K562 (cell line): Measurements from ENCODE around the gene SLC35D2. TPM values are rescaled to one million over a fixed set of nuclear protein-coding genes. Genes with fewer than 3 reads are reported as not detected.
"Not testable (repeated sequence)": the region's sequence is repeated elsewhere in the genome, so short reads cannot be mapped to it uniquely, and the experiment has no call there.

Source experiments
- ATAC-seq: fragments of 200-7000 bp; cut with Tn5 transposase; 3 replicates; pipeline ENCODE4 v1.9.1; 2020; ENCODE audit warnings: moderate library complexity
- BruUV-seq: library from RNA; stranded (reverse); fragments of 400-500 nt; replicated peaks from 2 replicates; lab custom pipeline; 2021; lab: Mats Ljungman, UMichigan
- CTCF ChIA-PET: fragments of 300-600 bp; formaldehyde crosslinking; extraction: SDS; loops from one replicate; lab custom pipeline; 2021; ENCODE audit warnings: low intra/inter-chr PET ratio; lab: Yijun Ruan, JAX
- POLR2A ChIA-PET: fragments of 300-600, 350-650 bp; sonication (Branson Sonifier 250); formaldehyde crosslinking; extraction: SDS; loops from one replicate; lab custom pipeline; 2021; ENCODE audit warnings: antibody characterized with exemption, inconsistent platforms; lab: Yijun Ruan, JAX
- DNase-seq, 4 experiments: peaks; one replicate each; pipeline versions ENCODE4 v3.0.0 to v3.0.0-alpha.2; 2011 to 2018; ENCODE audit warnings: low spot score in 3 of 4, mixed read lengths in 3 of 4; ENCODE audit errors: extremely low read depth in 1 of 4
- FAIRE-seq: peaks from 2 replicates; lab custom pipeline; 2011; peaks lifted over from hg19 to GRCh38; lab: Jason Lieb, UNC
- H2AFZ ChIP-seq: 2 replicates; pipeline ENCODE4 v1.6.0; 2011; ENCODE audit warnings: low read depth, low read length, control low read depth, inconsistent platforms
- H3K27ac ChIP-seq: fragments of 200-600 bp; 3 replicates; pipeline ENCODE4 v1.8.0; 2011; ENCODE audit warnings: low read depth, mild to moderate bottlenecking, control low read depth, inconsistent platforms, low read length, moderate library complexity, mixed read lengths; ENCODE audit errors: extremely low read depth
- H3K27me3 ChIP-seq, 2 experiments: fragments of 300-600 bp in 1 of 2; 2 replicates in 1 of 2; 3 replicates in 1 of 2; pipeline versions ENCODE4 v1.6.0 to v1.8.0; 2011; ENCODE audit warnings: inconsistent platforms in 2 of 2, low read length in 2 of 2, mild to moderate bottlenecking in 1 of 2, mixed read lengths in 1 of 2, moderate library complexity in 1 of 2; ENCODE audit not compliant: control insufficient read depth in 2 of 2, insufficient read depth in 2 of 2
- H3K36me3 ChIP-seq: fragments of 300-600 bp; 3 replicates; pipeline ENCODE4 v1.8.0; 2011; ENCODE audit warnings: mild to moderate bottlenecking, low read length, inconsistent platforms; ENCODE audit not compliant: control insufficient read depth, insufficient read depth
- H3K4me1 ChIP-seq, 2 experiments: fragments of 200-600 bp in 1 of 2; replicated peaks in 1 of 2; 2 replicates in 1 of 2; 3 replicates in 1 of 2; pipeline versions ENCODE4 v1.5.1 to v1.8.0; 2011; ENCODE audit warnings: inconsistent platforms in 2 of 2, low read length in 2 of 2, mild to moderate bottlenecking in 1 of 2, mixed read lengths in 1 of 2, moderate library complexity in 1 of 2; ENCODE audit not compliant: control insufficient read depth in 2 of 2, insufficient read depth in 2 of 2
- H3K4me2 ChIP-seq: 2 replicates; pipeline ENCODE4 v1.6.1; 2011; ENCODE audit warnings: low read length, control low read depth, inconsistent platforms, mixed read lengths; ENCODE audit not compliant: insufficient read depth
- H3K4me3 ChIP-seq: fragments of 200-600 bp; sonication (generic), shearing (Covaris generic); 2 replicates; pipeline ENCODE4 v1.5.1; 2016; ENCODE audit warnings: control low read depth, inconsistent platforms
- H3K79me2 ChIP-seq: fragments of 200-600 bp; 3 replicates; pipeline ENCODE4 v1.8.0; 2011; ENCODE audit warnings: low read length, inconsistent platforms; ENCODE audit not compliant: control insufficient read depth, insufficient read depth
- H3K9ac ChIP-seq, 2 experiments: 2 replicates each; pipeline versions ENCODE4 v1.6.0 to v1.6.1; 2011; ENCODE audit warnings: low read depth in 2 of 2, low read length in 2 of 2, control low read depth in 1 of 2, inconsistent platforms in 1 of 2, mild to moderate bottlenecking in 1 of 2, mixed read lengths in 1 of 2; ENCODE audit not compliant: insufficient read depth in 1 of 2
- H3K9me1 ChIP-seq: one replicate; pipeline ENCODE4 v1.6.0; 2011; ENCODE audit warnings: inconsistent platforms, mild to moderate bottlenecking, low read length, moderate library complexity; ENCODE audit not compliant: control insufficient read depth, insufficient read depth
- H3K9me3 ChIP-seq: replicated peaks from 2 replicates; pipeline ENCODE4 v1.5.1; 2011; ENCODE audit warnings: low read depth, low read length, inconsistent platforms; ENCODE audit not compliant: control insufficient read depth, insufficient read depth
- H4K20me1 ChIP-seq: replicated peaks from 2 replicates; pipeline ENCODE4 v1.6.1; 2011; ENCODE audit warnings: low read length, inconsistent platforms, mixed read lengths; ENCODE audit not compliant: control insufficient read depth, insufficient read depth
- EGR1 ChIP-seq: fragments of 450-650 bp; conservative IDR thresholded peaks from 2 replicates; pipeline ENCODE4 v1.6.1; 2017; ENCODE audit warnings: mild to moderate bottlenecking
- RNF219 ChIP-seq: fragments of 250-450 bp; sonication (Bioruptor Pico); IDR thresholded peaks from 2 replicates; pipeline ENCODE4 v1.5.0; 2022; ENCODE audit warnings: mild to moderate bottlenecking
- WGBS: fragments of 100-300 bp; shearing (Covaris generic); methylation state at CpG from one replicate; pipeline ENCODE4 v1.1.6; 2016; ENCODE audit warnings: low coverage, mixed read lengths; ENCODE audit not compliant: insufficient coverage; ENCODE audit errors: missing lambda C conversion rate; 5-methylcytosine and 5-hydroxymethylcytosine counted together
- in situ Hi-C: fragments of 300-500 bp; cut with MboI; formaldehyde crosslinking; loops from 4 replicates; pipeline ENCODE4 v1.15.0; 2018; ENCODE audit warnings: inconsistent platforms, mixed read lengths
- intact Hi-C: fragments of 100-400 bp; cut with micrococcal nuclease; formaldehyde crosslinking; loops from 2 replicates; pipeline ENCODE4 v1.14.2; 2022
- polyA plus RNA-seq, 8 experiments: library from polyadenylated mRNA; depleted of rRNA in 4 of 8; stranded (reverse) in 5 of 8; unstranded in 3 of 8; fragments of >200 nt; fragmentation: Nextera tagmentation in 2 of 8; fragmentation: Illumina TruSeq in 1 of 8; extraction: Ambion mirVana in 2 of 8; extraction: Trizol in 1 of 8; gene quantifications; 2 replicates each; pipeline versions ENCODE4 v1.2.1 to v1.2.3, GENCODE V29; 2011 to 2014; ENCODE audit warnings: inconsistent platforms in 1 of 8, missing spikeins in 1 of 8
- total RNA-seq, 7 experiments: library from RNA; depleted of rRNA in 6 of 7; stranded (reverse); fragments of >200 nt in 6 of 7; fragmentation: Illumina TruSeq in 2 of 7; extraction: Trizol in 2 of 7; gene quantifications; 2 replicates each; pipeline versions ENCODE4 v1.2.1 to v1.2.3, GENCODE V29; 2011 to 2021; ENCODE audit warnings: low replicate concordance in 1 of 7
- TF ChIP-seq, protein P1 (sequence below): sonication (generic); formaldehyde crosslinking; IDR thresholded peaks from 2 replicates; pipeline ENCODE4 v1.8.0; 2023; ENCODE audit warnings: missing genetic modification reagents, mild to moderate bottlenecking, borderline replicate concordance

SLC35D2 gene
- total and polyA plus RNA-seq, 9 of the 15 experiments (the other 6 are each of a cell fraction or from before 2014, with no cell fraction given): 2.9 to 14.9 (median 11.7) TPM

- in situ Hi-C loops: no loop called here
- Histone ChIP-seq H4K20me1 (no peaks in the 10 kb centered on the region), H3K4me1 (no peaks in the 10 kb centered on the region), H3K27me3 (peaks cover 0 to 7% of the 10 kb centered on the region in 2 experiments; a peak in 1 of 5 replicates), H3K9me3 (no peaks in the 10 kb centered on the region), H3K4me2 (no peak overlapping the region), H3K4me3 (no peak overlapping the region), H3K9ac (no peak overlapping the region), H2AFZ (no peak overlapping the region), H3K36me3 (no peaks in the 10 kb centered on the region)
- POLR2A ChIA-PET: no interaction called here
- ATAC-seq: no peak
- FAIRE-seq: no peak
- no TSS peak for BruUV-seq
- TF ChIP-seq, protein P1, sequence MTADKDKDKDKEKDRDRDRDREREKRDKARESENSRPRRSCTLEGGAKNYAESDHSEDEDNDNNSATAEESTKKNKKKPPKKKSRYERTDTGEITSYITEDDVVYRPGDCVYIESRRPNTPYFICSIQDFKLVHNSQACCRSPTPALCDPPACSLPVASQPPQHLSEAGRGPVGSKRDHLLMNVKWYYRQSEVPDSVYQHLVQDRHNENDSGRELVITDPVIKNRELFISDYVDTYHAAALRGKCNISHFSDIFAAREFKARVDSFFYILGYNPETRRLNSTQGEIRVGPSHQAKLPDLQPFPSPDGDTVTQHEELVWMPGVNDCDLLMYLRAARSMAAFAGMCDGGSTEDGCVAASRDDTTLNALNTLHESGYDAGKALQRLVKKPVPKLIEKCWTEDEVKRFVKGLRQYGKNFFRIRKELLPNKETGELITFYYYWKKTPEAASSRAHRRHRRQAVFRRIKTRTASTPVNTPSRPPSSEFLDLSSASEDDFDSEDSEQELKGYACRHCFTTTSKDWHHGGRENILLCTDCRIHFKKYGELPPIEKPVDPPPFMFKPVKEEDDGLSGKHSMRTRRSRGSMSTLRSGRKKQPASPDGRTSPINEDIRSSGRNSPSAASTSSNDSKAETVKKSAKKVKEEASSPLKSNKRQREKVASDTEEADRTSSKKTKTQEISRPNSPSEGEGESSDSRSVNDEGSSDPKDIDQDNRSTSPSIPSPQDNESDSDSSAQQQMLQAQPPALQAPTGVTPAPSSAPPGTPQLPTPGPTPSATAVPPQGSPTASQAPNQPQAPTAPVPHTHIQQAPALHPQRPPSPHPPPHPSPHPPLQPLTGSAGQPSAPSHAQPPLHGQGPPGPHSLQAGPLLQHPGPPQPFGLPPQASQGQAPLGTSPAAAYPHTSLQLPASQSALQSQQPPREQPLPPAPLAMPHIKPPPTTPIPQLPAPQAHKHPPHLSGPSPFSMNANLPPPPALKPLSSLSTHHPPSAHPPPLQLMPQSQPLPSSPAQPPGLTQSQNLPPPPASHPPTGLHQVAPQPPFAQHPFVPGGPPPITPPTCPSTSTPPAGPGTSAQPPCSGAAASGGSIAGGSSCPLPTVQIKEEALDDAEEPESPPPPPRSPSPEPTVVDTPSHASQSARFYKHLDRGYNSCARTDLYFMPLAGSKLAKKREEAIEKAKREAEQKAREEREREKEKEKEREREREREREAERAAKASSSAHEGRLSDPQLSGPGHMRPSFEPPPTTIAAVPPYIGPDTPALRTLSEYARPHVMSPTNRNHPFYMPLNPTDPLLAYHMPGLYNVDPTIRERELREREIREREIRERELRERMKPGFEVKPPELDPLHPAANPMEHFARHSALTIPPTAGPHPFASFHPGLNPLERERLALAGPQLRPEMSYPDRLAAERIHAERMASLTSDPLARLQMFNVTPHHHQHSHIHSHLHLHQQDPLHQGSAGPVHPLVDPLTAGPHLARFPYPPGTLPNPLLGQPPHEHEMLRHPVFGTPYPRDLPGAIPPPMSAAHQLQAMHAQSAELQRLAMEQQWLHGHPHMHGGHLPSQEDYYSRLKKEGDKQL (CRISPR knock-in tag): no peak
- TF ChIP-seq RNF219 (CRISPR knock-in tag) (no peak), EGR1 (0 out of 2 replicates have a peak, but pooled peaks have one; percentile 8)
- TF ChIP-seq, all 486 proteins: peak for 1
- DNase-seq: no peak
- intact Hi-C loops: loop anchor here (10.0 kb wide), 2 partner anchors 92 to 122 kb away; partner anchors contain the start of gene ZNF367
- CTCF ChIA-PET: no interaction called here
- H3K79me2 ChIP-seq: no peaks in the 10 kb centered on the region
- H3K9me1 ChIP-seq: no peaks in the 10 kb centered on the region
- H3K27ac ChIP-seq: no peak overlapping the region
These were observed 60.3 kb downstream of the SLC35D2 start for GRCh38 chr9:96323169-96323568.

- FAIRE-seq, BruUV-seq: not testable (repeated sequence)
- WGBS: 51% methylated on average over 5 of the region's 5 CpGs
These were observed 60.8 kb downstream of the SLC35D2 start for GRCh38 chr9:96322736-96323135.

More at GRCh38 chr9:96322736-96323135, 60.8 kb downstream of the SLC35D2 start:
- H3K9me3 ChIP-seq, H4K20me1 ChIP-seq, H2AFZ ChIP-seq, H3K4me1 ChIP-seq, H3K27ac ChIP-seq, CTCF ChIA-PET, H3K27me3 ChIP-seq, H3K36me3 ChIP-seq, H3K79me2 ChIP-seq, DNase-seq, H3K9me1 ChIP-seq, in situ Hi-C loops, ATAC-seq, H3K4me3 ChIP-seq, H3K4me2 ChIP-seq, H3K9ac ChIP-seq: not testable (repeated sequence)
- intact Hi-C loops: loop anchor here (10.0 kb wide), 2 partner anchors 92 to 122 kb away; partner anchors contain the start of gene ZNF367
- POLR2A ChIA-PET: interaction anchor here (0.6 kb wide), 1 partner anchor 14 kb away, joined by 3 read pairs; no protein-coding TSS in a partner anchor
